Mesenteric fat pad (tissue), 1 donor: ENCODE data around the gene PPP6R1. TPM values are rescaled to one million over a fixed set of nuclear protein-coding genes. Genes with fewer than 3 reads are reported as not detected.

Source experiments
- DNase-seq: peaks from one replicate; pipeline ENCODE4 v3.0.0-alpha.2; 2020; ENCODE audit warnings: low spot score
- total RNA-seq: library from RNA; stranded (reverse); fragmentation: NEBNext Ultra II Directional; extraction: Animal tissue kit (Norgen Biotek cat#: 25700); gene quantifications from one replicate; pipeline ENCODE4 v1.2.1, GENCODE V29; 2021
- donor health status: DM: yes; HTN: yes; CAD: no.

Gene PPP6R1
- total RNA-seq, 1 donor from 2014 or later = 49.4 TPM

DNA sequence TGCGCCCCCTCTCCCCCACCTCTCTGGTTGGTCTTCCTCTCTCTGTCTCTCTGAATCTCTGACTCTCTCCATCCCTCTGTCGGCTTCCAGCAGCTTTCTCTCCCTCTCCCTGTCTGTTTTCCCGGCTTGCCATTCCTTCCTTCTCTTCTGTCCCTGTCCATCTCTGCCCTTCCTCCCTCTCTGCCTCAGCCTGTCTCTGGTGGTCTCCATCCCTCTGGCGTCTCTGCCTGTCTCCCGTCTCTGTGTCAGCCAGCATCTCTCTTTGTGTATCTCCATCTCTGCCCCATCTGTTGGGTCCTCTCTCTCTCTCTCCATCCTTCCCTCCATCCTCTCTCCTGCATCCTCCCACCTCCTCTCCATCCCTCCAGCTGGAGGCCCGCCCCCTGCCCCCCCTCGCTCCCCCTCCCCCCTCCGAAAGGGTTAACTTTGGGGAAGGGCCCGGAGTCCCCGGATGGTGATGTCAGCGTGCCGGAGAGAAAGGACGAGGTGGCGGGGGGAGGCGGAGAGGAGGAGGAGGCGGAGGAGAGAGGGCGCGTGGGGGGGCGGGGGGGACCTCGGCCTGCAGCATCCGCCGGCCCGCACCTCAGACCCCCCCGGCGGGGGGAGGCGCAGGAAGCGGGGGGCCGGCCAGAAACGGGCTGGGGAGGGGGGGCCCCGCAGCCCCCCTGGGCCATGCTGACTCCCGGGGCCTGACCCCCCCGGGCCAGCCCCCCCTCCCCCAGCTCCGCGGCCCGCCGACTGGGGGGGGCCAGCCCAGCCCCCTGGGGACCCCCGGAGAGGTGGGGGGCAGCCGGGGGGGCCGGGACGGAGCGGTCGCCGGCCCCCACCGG, 24.9 kb upstream of the PPP6R1 start, which contains the start of gene BRSK1:
BRSK1 (plus strand) TSS at position 450 of the 830 bp plus-strand sequence. CDS start 446 bp downstream, outside the sequence.
- no peak for DNase-seq

DNA sequence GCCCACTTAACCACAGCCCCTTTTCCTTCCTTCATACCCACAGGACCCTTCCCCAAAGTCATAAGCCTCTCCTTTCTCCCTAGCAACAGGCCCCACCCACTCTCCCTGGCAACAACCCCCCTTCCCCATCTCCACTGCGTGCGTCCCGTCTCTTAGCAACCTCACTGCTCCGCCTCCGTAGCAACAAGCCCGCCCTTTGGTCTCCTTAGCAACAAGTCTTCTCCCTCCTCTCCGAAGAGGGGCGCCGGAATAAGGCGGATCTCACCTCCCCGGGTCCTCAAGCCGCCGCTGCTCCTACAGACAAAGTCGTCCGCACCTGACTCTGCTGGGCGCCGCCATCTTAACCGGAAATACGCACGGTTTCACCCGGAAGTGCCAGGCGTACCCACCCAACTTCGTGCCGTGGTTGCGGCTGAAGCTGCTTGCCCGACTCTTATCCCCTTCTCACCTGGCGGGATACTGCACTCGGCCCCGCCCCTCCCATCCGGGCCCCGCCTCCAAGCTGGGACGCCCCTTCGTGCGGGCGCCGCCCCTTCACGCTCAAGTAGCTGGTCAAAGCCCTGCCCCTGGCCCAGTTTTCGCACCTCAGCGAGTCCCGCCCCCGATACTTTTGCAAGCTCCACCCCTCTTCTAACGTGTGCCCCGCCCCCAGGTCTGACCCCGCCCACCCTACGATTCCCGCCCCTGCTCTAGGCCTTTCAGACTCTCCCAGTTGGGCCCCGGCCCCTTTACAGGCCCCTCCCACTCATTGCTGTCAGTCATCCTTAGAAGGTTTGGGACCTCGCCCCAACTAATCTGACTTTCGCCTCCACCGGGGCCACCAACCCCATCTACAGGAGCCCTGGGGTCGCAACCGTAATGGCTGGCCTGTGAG, 21.2 kb upstream of the PPP6R1 start, which contains the start of gene HSPBP1:
HSPBP1 (minus strand) TSS at position 341 of the 874 bp plus-strand sequence. CDS start 502 bp downstream, outside the sequence.
- DNase-seq = peak; percentile 97

DNA sequence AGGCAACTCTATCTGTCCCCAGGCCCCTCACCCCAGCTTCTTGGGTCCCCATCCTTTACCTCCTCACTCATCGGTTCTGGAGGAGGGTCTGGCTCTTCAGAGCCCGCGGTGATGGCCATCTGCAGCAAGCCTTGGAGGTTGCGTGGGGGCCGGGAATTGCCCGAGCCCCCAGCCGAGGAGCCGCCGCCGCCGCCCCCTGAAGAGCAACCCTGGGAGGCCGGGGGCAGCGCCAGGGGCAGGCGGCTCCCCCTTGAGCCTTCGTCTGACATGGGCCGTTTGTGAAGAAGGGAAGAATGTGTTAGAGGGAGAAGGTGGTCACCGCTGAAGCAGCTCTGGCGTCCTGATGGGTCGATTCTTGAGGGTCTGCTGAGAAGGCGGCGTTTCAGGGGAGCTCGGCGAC, 20.5 kb upstream of the PPP6R1 start:
- no peak for DNase-seq

DNA sequence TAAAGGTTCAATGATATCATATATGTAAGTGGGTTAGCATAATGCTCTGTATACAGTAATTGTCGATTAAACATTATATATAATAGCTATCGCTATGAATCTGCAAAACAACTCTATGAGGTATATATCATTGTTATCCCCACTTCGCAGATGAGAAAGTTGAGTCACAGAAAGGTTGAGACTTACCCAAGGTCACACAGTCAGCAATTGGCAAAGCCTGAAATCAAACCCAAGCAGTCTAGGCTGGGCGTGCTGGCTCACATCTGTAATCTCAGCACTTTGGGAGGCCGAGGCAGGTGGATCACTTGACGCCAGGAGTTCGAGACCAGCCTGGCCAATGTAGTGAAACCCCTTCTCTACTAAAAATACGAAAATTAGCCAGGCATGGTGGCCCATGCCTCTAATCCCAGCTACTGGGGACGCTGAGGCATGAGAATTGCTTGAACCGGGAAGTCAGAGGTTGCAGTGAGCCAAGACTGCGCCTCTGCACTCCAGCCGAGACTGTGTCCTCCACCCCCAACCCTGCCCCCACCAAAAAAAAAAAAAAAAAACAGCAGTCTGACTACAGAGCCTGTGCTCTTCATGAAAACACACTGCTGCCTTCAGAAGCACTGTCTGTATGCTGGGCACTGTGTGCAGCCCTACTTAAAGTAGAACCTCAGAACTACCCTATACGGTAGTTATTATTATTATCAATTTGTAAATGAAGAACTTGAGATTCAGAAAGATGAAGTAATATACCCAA, 19.7 kb upstream of the PPP6R1 start:
- DNase-seq = no peak

DNA sequence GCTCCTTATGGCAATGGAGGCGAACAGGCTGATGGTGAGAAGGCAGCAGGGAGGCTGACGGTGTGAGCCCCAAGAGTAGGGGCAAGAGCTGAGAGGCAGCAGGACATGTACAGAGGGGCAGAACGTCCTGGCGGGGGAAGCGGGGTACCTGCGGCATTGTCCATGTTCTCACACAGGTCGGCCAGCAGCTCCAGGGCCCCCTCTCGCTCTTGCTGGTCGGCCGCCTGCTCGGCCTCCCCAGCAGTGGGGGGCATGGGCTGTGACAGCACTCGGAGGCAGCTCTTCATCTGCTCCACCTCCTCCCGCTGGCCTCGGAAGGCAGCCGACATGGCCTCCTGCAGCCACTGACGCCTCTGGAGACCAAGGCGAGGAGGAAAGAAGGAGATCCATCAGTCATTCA, 18.7 kb upstream of the PPP6R1 start:
- DNase-seq = no peak

DNA sequence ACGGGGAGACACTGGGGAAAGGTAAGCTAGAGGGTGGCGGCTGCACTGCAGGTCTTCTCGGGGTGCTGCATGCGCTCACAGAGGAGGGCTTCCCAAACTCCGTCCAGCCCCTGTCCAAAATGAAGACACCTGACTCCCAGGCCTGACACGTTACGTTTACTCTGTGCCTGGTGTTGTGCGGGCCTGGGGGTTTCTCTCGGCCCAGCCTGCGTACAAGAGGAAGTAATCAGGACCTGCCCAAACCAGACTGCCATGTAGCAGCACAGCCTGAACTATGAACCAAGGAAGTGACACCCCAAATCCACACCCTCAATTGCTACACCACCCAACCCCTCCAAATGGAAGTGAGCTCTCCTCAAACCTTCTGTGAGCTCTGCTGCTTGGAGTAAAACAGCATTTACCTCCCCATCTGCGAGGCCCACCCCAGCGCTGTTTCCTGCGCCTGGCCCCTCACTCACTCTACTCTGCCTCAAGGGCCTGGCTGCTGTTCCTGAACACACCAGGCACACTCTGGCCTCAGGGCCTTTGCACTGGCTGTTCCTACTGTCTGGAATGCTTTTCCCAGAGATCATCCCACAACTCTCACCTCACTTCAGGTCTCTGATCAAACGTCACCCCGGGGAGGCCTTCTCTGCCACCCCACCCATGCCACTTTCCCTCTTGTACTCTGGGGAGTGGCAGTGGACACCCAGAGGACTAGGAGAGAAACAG, 18.1 kb upstream of the PPP6R1 start:
- no peak for DNase-seq

DNA sequence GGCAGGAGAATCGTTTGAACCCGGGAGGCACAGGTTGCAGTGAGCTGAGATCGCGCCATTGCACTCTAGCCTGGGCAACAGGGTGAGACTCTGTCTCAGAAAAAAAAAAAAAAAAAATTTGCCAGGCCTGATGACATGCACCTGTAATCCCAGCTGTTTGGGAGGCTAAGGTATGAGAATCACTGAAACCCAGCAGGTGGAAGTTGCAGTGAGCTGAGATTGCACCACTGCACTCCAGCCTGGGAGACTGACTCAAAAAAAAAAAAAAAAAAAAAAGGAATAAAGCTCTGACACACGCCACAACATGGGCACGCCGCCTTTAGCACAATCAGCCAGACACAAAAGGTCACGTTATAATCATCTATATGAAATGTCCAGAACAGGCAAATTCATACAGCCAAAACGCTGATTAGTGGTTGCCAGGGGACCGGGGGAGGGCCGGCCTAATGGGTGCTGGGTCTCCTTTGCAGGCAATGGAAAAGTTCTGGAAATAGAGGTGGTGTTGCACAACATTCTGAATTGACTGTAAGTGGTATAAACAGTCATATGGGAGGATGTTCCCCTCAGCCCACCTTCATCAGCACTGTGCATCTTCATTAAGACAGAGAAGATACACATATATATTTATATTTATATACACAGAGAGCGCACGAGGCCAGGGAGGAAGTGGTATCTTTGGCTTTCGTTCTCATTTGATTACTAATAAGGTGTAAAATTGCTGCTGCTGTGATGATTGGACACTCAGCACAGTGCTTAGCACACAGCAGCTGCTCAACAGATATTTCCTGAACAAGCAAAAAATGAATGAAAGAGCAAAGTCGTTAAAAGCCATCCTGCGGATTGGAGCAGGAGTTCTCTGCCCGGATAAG, 17.3 kb upstream of the PPP6R1 start:
- no peak for DNase-seq

DNA sequence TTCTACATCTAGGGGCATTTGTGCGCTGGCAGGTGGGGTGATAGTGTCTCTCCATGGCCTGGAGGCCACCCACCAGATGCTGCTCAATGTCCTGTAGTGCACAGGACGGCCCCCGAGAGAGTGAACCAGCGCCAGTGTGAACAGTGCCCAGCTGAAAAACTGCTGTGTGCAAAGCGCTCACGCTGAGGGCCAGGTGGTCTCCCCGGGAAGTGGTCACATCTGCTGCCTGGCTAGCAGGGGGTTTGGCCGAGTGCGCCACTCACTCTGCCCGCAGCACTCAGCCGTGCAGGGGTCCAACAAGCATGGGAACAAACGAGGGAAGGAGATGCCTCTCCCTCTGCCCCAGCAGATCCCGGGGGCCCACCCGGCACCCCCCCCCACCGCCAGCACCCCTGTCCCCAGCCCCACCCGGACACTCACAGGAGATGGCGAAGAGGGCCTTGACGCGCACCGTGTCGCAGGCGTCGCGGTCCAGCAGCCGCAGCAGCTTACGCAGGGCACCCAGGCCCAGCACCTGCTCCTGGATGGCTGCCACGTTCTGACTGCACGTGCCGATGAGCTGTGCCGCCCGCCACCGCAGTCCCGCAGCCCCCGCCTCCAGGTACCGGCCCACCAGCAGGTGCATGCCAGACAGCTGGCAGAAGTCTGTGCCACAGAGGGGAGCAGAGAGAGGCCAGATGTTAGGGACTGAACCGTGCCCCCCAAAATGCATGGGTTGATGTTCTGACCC, 15.3 kb upstream of the PPP6R1 start:
- no peak for DNase-seq

DNA sequence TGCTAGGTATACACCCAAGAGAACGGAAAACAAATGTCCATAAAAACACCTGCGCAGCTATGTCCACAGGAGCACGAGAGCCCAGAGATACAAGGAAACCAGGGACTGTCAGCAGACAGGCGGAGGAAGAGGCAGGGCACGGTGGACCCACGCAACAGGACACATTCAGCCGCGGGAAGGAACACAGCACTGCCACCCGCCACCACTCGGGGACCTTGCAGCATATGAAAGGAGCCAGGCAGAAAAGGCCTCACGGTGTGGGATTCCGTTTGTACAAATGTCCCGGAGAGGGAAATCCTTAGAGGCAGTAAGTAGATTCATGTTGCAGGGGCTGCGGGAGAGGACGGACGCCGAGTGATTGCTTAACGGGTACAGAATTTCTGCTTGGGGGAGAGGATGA, 13.3 kb upstream of the PPP6R1 start:
- DNase-seq = no peak

DNA sequence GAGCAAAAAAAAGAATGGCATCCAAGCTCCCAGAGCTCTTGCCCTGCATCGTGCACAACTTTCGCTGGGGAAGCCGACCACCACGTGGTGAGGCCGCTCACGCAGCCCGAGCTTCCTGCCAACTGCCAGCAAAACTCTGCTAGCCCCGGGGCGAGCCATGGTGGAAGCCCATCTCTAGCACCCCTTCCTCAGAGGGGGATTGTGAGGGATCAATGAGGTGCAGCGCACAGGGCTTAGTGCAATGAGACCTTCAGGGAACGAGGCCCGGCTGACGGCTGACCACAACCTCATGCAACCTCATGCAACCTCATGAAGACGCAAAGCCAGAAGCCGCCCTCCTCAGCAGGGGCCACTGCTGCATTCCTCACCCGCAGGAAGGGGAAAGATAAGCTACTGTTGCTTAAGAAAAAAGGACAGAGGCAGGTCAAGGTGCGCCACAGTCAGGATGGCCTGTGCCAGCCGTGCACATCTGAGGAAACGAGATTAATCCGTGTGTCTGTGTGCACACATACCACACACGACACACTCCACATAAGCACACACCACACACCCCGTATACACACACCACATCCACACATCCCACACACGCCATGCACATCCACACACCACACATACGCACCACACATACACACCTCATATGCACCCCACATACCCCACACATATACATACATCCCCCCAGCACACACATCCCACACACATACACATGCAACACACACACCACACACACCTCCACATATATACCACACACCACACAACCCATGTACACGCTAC, 11.5 kb upstream of the PPP6R1 start:
- DNase-seq = no peak

DNA sequence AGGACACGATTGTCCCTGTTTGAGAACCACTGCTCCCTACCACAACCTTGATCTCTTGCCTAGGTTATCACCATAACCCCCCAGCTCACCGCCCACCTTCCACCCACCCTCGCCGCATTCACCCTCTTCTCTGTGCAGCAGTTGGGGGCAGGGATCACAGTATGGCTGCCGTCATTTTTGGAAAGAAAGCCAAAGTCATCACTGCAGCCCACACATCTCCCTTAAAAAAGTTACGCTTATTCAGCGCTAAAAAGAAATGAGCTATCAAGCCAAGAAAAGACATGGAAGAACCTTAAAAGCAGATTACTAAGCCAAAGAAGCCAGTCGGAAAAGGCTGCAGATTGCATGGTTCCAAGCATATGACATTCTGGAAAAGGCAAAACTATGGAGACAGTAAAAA, 10.5 kb upstream of the PPP6R1 start:
- DNase-seq = no peak

DNA sequence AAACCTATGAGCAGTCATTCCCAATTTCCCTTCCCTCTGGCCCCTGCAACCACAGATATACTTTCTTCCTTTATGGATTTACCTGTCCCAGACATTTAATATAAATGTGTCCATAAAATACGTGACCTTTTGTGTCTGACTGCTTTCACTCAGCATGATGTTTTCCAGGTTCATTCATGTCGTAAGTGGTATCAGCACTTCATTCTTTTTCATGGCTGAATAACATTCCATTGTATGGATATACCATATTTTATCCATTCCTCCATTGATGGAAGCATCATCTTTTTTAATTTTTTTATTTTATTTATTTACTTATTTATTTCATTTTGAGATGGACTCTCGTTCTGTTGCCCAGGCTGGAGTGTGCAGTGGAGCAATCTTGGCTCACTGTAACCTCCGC, 8.0 kb upstream of the PPP6R1 start:
- no peak for DNase-seq

DNA sequence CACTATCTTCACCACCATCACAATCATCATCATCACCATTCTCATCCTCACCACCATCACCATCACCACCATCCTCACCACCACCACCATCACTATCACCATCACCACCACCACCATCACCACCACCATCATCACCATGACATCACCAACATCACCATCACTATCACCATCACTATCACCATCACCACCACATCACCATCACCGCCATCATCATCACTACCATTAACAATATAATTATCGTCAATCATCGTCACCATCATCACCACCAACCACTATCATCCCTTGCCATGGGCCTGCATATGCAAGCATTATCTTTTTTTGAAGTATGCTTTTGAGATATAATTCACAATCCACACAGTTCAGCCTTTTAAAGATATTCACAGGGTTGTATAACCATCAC, 7.6 kb upstream of the PPP6R1 start:
- DNase-seq = no peak

DNA sequence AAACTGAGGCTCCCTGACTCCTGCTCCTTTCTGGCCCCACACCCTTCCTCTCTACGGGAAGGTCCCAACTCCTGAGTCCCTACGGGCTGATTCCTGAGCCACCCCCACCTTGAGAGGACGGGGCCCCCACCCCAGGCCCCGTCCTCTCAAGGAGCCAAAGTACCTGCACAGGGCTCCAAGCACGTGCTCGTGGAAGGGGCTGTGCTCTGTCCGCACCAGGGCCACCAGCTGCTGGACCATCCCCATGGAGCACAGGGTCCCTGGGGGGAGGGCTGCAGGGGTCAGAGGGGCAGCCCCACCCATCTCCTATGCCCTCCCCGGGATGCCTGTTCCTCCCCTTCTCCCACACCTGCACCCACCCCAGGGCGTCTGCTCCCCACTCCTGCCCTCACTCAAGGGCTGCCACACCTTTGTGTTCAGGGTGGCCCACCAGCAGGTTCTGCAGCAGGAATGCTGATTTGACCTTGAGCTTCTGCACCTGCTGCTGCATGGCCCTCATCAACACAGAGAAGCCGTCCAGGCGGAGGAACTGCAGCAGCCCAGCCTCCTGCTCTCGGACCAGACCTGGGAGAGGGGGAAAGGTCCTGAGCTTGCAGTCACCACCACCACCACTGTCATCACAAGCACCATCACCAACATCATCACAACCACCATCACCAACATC, 7.0 kb upstream of the PPP6R1 start:
- no peak for DNase-seq

DNA sequence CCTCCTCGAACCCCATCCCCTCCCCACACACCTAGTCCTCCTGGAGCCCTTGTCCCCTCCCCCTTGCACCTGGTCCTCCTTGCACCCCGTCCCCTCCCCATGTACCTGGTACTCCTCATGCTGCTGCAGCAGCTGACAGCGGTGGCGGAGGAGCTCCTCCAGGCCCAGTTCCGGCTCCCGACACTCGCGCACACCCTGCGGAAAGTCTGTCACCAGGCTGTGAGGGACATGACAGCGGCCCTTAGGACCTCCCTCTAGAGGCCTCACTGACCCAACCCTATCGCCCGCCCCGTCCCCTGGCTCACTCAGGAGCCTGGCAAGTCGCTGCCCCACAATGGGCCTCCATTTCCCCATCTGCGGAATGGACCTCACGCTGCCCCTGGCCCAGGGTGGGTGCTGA, 6.4 kb upstream of the PPP6R1 start:
- DNase-seq = no peak

DNA sequence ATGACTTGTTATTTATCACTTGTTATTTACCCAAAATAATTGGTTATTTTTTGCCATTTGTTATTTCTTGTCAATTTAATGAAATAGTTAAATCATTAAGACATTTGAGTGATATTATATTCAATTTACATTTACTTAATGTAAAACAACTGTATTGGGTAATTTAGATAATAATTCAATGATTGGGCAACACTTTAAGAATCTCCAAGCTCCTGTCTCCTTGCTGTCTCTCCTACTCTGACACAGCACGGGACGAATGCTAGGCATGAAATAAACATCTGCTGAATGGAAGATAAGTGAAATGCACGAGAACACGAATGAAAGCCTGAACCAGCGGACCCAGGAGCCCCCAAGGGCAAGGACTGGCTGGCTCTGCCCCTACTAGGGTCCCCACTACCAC, 5.7 kb upstream of the PPP6R1 start:
- DNase-seq = no peak

DNA sequence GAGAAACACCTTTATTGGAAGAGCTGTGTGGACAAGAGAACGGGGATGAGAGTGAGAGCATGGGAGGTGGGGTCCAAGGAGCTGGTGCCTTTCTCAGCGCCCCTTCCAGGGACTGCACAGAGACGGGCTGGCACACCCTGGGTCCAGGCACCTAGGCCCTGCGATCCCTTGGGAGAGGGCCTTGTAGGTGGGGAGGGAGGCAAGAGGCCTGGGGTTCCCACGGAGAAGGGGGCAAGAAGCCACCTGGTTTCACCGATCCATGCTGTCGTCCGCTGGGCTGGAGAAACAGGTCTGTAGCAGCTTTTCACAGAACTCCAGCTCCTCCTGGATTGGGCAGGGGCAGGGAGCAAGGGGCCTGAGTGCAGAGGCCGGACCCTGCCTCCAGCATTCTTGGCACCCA, 3.5 kb upstream of the PPP6R1 start:
- DNase-seq = no peak

DNA sequence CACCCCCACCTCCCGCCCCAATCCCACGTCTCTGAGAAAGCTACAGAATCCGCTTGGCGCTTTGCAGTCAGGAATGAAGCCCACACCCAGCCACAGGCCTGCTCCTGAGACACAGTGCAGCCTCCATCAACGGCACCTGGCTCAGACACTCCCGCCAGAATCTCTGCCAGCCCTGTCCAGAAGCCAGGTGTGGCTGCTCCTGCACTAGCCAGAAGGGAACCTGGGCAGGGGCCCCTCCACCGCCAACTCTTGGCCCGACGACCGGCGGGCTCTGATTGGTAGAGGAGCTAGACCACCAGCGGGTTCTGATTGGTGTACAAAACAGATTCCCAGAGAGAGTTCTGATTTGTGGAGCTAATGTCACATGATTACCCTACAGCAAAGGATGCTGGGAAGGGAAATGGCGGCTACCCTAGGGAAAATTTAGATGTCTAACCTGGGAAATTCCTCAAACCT, 2.9 kb upstream of the PPP6R1 start:
- DNase-seq = no peak
